Skin of body (tissue), 2 donors: ENCODE measurements around the gene POU6F1. TPM values are rescaled to one million over a fixed set of nuclear protein-coding genes. Genes with fewer than 3 reads are reported as not detected.
"Not testable (repeated sequence)": the region's sequence is repeated elsewhere in the genome, so short reads cannot be mapped to it uniquely, and the experiment has no call there.

Source experiments
- DNase-seq: peaks from one replicate; lab custom pipeline; 2025; lab: John Stamatoyannopoulos, UW
- total RNA-seq: library from RNA; depleted of rRNA; stranded (reverse); fragments of >200 nt; gene quantifications from one replicate; pipeline ENCODE4 v1.2.3, GENCODE V29; 2014

POU6F1 gene
- total RNA-seq, 1 donor from 2014 or later = 4.8 TPM

- DNase-seq = no peak
These were observed 11.4 kb upstream of the POU6F1 start for GRCh38 chr12:51229116-51229809.

GRCh38 chr12:51227962-51228361, 10.1 kb upstream of the POU6F1 start:
- DNase-seq = no peak

- DNase-seq = not testable (repeated sequence)
These were observed 9.2 kb upstream of the POU6F1 start for GRCh38 chr12:51227112-51227511.

GRCh38 chr12:51225771-51226170, 7.9 kb upstream of the POU6F1 start:
- no peak for DNase-seq

- DNase-seq = no peak
These were observed 7.4 kb upstream of the POU6F1 start for GRCh38 chr12:51225234-51225633.

GRCh38 chr12:51224625-51225024, 6.8 kb upstream of the POU6F1 start:
- DNase-seq = no peak

- no peak for DNase-seq
These were observed 4.6 kb upstream of the POU6F1 start for GRCh38 chr12:51222461-51222860.

GRCh38 chr12:51219857-51220256, 2.0 kb upstream of the POU6F1 start:
- DNase-seq = not testable (repeated sequence)

- no peak for DNase-seq
These were observed 1.5 kb upstream of the POU6F1 start for GRCh38 chr12:51219322-51219721.

GRCh38 chr12:51218607-51219161, 822 bp upstream of the POU6F1 start:
- DNase-seq = no peak

- no peak for DNase-seq
These were observed 512 bp downstream of the POU6F1 start for GRCh38 chr12:51217133-51217967.

- no peak for DNase-seq
These were observed 1.2 kb downstream of the POU6F1 start for GRCh38 chr12:51216642-51217041.

GRCh38 chr12:51214895-51215294, 3.0 kb downstream of the POU6F1 start:
- DNase-seq = no peak

- DNase-seq = no peak
These were observed 7.0 kb downstream of the POU6F1 start for GRCh38 chr12:51210690-51211395.

GRCh38 chr12:51209259-51209658, 8.6 kb downstream of the POU6F1 start:
- no peak for DNase-seq

GRCh38 chr12:51208016-51208660, 9.7 kb downstream of the POU6F1 start:
- no peak for DNase-seq

GRCh38 chr12:51205350-51205749, 12.5 kb downstream of the POU6F1 start:
- DNase-seq = no peak

- DNase-seq = no peak
These were observed 15.1 kb downstream of the POU6F1 start for GRCh38 chr12:51202718-51203117.

- DNase-seq = no peak
These were observed 17.1 kb downstream of the POU6F1 start for GRCh38 chr12:51200806-51201205.

GRCh38 chr12:51200156-51200555, 17.7 kb downstream of the POU6F1 start:
- no peak for DNase-seq

- DNase-seq = no peak
These were observed 18.4 kb downstream of the POU6F1 start for GRCh38 chr12:51199366-51199945.
